ENCODE measurements around the gene BCAN.

Gene BCAN

DNA sequence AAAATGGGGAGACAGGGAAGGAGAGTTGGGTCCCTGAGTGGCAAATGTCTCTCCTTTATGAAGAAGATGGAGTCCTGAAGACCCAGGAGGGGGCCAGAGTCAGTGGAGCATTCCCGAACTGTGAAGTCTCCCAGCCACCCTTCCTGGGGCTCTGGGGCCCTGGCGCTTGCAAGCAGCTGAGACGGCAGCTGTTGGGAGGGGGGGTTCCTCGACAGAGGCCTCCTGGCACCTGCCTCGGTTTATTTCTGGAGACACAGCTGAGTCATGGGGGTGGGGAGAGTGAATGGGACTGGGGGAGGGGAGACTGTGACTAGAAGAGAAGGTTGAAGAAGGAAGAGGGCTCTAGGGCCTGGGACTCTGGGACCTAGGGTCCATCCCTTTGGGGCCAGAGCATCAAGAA is 21.3 kb downstream of the BCAN start:
- no peak for DNase-seq

DNA sequence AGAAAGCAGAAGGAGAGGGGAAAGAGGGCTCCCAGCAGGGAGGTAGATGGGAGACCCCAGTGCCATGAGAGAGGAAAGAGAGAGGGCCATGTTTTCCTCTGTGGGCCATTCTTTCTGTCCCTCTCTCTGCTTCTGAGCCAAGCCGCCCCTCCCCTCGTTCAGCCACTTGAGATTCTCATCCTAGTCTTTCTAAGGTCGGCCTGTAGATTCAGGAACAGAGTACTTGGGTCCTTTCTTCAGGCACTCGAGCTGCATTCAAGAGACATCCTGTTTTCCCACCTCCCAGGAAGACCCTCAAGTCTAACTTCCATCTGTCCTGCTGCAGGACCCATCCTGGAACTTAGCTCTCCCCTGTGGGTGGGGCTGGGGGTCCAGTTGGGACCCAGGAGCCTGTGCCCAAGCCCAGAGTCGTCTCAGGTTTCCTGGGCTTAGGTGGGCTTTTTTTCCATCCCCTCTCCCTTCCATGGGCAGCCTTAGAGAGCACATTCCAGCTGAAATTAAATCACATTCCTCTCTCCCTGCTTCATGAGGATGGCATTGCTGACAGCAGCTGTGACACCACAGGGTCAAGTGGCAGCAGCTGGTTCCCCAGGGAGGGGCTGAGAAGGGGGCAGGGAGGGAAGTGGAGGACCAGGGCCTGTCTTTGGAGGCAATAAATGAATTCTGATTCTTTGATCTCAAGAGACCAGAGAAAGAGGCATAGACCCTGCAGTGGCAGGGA is 22.3 kb downstream of the BCAN start:
- DNase-seq = no peak

DNA sequence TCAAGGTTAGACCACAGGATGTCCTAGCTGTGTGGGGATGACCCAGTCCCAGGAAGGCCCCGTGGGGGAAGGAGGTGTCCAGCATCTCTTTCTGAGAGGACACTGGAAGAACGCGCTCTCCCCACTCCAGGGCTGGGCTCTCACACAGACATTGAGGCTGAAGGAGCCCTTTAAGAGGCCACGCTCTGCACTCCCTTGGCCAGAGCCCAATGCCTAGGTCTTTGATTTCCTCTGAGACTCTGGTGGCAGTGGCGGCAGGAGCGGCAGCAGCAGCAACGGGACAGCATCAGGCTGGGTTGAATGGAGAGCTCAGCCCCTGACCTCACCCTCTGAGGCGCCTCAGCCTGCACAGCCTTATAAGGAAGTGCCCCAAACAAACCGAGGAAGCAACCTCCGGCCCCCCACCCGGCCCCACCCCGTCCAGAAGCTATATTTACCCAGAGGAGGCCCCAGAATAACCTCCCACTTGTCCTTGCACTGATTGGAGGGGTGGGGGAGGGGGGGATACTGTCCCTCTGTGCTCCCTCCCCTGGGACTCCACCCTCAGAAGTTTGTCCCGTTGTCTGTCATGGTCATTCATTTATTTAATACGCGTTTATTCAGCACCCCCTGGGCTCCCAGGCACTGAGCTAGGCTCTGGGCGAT is 23.0 kb downstream of the BCAN start:
- DNase-seq = no peak

DNA sequence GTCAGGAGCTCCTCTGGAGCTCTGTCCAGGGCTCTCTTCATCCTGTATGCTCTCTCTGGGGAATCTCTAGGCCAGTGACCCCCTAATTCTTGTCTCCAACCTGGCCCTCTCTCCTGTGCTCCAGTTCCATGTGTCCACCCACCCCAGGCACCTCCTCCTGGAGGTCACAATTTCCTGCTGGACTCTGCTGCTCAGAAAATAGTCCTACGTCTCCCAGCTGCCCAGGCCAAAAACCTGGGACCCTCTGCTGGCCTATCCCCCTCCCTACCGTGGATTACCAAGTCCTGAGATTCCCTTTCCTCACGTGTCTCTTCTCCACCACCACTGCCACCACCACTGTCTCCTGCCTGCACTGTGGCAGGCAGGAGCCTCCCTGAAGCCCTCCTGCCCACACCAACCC is 23.6 kb downstream of the BCAN start:
- no peak for DNase-seq

GRCh38 chr1:156666862-156667609 is 25.1 kb downstream of the BCAN start:
- no peak for DNase-seq

GRCh38 chr1:156667610-156667967 is 25.7 kb downstream of the BCAN start:
- DNase-seq = no peak

DNA sequence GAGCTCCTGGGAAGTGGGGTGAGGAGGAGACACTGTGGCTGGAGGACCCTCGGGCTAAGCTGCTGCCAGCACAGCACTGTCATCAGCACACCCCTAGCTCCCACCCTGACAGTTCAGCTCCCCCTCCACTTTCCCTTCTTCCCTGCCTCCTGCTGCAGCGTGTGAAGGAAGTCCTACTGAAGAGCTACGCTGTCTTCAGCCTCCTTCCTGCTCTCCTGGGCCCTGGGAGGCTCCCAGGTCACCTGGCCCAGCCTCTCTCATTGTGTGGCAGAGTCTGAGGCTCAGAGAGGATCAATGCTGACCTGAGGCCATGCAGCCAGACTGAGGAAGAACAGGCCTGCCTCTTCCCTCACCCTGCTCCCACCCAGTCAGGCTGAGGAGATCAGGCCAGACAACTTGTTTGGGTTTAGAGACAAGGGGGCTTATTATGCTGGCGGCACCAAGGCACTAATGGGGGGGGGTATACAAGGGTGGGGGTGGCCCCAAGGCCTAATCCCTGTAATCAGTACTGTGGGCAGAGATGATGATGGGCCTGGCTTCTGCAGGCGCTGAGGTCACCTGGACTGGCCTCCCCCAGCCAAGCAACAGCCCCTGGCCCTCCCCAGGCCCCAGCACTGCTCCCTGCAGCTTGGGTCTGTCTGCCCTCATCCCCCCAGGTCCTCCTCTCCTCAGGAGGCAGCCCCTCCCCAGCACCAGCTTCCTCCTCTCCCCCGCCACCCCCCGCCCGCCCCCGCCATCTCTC is 26.2 kb downstream of the BCAN start:
- DNase-seq = no peak

DNA sequence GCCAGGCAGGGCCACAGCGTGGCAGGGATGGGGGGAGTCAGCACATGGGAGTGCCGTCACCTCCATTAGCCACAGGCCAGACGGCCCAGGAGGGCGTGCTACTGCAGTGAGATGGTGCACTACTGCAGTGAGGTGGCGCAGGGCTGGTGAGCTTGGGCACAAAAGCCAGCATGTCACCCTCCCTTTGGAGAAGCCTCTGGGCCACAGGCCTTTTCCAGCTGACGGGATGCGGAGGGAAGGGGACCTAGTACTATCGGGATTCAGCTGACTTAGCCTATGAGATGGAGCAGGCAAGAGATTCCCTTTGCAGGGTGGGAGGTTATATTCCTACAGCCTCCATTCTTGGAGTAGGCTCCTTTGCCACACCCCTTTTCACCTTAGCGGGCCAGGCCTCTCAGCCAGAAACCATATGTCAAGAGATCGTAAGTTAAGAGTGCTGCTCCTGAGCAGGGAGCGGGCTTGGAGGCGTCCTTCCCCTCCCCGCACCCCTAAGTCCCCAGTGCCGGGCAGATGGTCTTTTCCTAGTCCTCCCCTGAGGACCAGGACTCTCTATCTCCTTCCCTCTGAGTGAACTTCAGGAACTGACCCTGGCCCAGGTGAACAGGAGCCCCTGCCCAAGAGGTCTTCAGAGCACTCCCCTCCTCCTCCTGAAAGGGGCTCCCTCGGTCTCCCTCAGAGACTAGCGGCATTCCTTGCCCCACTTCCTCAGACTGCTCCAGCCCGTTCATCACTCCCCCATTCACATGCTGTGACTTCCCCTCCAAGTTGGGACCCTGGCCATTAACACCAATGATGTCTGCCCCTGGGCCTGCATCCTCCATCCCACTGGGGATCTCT is 27.1 kb downstream of the BCAN start:
- no peak for DNase-seq

DNA sequence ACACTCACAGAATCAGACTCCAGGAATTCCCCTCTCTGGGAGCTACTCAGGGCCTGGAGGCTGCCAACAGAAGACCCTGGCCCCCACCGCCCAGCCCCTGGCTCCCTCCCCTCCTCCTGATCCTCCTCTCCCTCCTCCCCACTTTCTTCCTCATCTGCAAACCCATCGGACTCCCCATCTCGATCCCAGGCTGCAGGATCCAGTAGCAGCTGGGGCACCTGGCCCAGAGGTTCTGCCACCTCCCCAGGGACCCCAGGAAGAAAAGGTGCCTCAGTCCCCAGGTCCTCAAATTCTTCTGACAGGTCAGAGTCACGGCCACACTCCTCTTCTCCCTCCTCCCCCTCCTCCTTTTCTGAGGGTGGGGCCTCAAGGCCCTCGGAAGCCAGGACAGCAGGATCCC is 27.9 kb downstream of the BCAN start:
- no peak for DNase-seq

DNA sequence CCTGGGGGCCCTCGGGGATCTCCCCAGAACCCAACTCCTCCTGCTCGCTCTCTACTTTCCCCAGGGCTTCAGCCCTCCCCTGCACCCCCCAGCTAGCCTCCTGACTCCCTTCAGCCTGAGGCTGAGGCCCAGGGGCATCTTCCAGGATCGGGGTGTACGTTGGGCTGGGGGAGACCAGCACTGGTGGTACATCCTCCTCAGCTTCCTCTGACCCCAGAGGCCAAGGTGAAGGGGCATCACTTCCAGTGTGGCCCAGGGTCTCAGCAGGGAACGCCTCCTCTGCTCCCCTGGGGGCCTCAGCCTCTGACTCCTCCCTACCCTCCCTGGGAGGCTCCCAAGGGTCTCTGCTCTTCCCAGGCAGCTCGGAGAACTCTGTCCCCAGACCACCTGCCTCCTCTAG is 28.4 kb downstream of the BCAN start:
- no peak for DNase-seq

DNA sequence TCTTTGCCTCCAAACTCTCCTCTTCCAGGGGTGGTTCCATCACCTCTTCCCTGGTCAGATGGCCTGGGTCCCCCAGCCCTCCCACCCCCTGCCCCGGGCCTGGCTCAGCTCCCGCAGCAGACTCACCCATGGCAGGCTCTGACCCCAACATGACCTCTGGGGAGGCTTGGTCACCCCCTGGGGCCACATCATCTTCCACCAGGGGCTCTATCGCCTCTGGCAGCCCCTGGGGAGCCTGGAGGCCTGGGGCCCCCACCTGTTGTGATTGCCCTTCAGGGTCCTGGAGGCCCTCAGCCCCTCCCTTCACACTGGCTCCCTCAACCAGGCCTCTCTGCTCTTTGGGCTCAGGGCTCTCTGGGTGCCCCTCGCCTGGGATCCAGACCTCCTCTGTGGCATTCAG is 28.9 kb downstream of the BCAN start:
- DNase-seq = no peak

DNA sequence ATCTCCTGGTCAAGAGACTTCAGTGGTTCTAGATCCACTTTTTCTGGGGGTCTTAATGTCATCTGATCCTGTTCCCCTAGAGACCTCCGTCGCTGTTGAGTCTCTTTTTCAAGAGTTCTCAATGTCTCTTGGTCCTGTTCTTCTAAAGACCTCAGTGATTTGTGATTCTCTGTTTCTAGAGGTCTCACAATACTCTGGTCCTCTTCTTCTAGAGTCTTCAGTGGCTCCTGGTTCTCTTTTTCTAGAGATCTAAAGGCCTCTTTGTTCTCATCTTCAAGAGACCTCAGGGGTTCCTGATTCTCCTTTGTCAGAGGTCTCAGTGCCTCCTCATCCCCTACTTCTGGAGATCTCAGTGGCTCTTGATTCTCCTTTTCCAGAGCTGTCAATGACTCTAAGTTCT is 29.9 kb downstream of the BCAN start:
- no peak for DNase-seq

DNA sequence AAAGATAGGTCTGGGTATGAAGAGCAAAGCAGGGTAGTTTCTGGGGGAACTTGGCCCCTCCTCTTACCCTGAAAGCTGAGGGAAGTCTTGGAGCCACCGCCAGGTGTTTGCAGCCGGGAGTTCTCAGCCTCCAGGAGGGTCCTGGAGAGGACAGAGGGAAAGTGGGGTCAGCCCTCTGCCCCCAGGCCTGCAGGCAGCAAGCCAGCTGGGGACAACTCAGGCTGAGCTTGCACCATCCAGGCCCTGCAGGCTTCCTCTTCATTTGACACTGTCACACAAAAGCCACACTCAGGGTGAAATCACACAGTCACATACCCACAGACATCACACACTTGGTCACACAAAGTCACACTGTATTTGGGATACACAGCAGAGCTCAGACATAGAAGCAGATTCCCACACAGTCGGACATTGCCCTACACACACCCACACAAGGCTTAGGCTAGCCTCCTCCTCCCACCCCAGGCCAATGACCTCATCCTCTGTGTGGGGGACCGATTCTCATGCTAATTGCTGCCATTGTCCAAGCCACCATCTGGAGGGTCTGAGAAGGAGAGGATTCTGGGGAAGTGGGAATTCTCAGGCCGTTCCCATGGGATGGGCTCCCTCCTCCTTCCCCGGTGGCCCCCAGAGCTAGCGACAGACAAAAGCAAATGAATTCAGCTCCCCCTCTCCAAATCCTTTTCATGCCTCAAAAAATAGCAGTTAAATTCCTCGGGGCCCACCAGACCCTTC is 31.6 kb downstream of the BCAN start:
- no peak for DNase-seq

DNA sequence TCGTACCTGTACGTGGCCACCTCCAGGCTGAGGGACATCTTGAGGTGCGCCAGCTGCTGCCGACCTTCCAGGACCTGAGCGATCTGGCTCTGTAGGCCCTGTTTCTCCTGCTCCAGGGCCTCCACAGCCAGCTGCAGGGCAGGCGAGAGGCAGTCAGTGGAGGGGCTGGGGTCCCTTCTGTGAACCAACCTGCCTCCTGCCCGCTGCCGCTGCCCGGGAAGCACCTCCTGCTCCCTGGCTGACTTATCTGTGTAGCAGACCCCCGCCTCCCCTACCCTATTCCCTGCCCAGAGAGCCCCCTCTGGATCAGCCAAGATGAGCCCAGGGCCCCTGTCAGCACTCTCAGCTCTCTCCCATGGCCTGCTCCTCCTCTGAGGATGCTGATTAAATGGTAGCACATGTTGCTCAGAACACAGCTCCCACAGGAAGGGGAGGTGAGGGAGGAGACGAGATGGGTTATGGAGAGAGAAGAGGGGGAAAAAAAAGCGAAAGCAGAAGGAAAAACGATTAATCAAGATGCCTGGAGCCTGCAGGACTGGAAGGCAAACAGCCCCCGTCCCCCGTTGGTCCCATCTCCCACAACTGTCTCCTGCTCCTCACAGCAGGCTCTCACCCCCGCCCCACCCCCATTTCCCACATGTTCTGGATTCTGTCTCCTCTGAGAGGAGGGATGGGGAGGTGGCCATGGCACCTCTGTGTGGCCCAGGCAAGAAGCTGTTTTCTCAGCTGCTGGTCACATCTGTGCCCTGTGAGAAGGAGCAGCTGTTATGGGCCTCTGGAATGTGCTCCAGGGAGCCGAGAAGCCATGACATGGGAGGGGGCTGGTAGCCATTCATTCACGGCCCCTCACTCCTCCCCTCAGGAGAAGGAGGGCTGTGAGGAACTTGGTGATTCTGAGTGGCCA is 33.5 kb downstream of the BCAN start:
- no peak for DNase-seq

DNA sequence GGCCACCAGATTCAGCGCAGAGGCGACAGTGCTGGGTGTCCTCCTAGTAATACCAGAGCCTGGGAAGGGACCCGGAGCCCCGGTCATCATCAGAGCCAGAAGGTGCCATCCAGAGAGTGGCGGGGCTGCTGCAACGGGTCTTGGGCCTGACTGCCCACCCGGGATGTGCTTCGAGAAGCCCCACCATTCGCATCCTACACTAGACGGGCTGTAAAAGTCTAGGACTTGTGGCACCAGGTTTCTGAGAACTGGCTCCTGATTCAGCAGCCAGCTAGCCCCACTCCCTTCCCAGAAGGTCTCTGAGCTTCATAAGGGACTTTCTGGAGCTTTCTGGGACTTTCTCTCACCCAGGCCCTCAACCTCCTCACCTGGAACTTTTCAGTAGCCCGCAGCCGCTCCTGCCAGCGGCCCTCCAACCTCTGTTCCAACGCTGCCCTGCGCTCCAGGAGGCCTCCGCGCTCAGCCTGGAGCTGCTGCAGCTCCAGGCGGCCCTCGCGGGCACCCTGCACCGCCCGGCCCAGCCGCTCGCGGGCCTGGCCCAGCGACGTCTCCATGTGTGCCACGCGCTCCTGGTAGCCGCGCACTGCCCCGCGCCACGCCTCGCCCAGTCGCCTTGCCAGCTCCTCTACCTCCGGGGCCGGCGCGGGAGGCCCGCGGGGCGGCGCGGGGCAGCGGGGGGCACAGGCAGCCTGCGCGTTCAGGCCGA is 34.4 kb downstream of the BCAN start:
- DNase-seq = no peak

- no peak for DNase-seq
Measured at GRCh38 chr1:156676820-156677615, 35.1 kb downstream of the BCAN start, which contains the start of gene NES. NES (minus strand) TSS chr1:156677407; CDS start chr1:156677264, 143 bp downstream.

DNA sequence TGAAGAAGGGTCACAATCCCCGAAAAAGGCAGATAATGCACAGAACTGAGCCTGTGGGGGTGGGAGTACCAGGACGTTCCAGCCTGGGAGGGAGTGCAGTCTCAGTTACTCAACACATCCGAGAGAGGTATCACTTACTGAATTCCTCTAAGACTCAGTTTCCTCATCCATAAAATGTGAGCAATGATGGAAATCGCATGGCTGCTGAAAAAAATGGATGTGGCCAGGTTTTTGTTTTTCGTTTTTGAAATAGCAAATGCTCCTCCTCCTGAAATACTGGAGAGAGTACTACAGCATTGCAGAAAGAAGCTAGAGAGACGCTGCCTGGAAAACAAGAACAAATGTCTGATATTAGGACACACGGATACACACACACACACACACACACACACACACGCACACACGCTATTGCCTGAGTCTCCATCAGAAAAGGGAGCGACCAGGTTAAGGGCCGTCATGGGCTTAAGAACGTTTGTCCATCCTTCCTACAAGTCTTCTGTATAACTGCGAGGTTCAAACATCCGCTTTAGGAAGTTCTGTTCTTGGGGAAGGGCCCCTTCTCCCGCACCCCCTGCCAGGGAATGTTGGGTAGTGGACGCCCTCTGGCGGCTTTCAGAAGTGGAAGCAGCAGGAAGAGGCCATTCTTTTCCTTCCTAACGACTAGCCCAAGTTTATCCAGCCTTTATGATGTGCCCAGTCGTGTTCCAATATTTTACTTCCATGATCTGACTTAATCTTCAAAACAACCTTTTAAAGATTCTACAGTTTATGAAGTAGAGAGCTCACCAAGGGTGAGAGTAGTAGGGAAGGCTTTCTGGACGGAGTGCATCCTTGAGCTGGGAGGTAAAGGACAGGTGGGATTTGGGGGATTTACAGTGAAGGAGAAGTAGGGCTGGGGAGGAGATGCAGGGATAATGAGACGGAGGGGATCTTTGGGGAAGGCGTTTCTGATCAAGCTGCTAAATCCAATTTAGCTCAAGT is 36.0 kb downstream of the BCAN start:
- DNase-seq = peak; percentile 33

DNA sequence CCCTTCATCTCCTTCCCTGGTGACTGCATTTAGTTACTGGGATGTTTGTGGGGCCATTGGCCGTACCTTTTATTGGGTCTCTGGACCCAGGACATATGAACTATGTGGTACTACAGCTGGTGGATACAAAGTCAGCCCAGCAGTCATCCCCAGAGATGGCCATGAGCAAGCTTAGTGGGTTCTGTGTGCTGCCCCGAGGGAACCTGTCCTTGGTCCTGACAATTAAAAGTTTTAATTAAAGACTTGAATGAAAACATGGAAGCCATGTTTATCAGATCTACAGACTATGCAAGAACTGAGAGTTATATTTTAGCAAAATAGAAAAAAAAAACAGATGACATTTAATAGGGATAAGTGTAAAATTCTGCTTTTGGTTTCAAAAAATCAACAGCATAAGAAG is 38.1 kb downstream of the BCAN start:
- DNase-seq = no peak
